ENCODE measurements around the gene CD9. TPM values are rescaled to one million over a fixed set of nuclear protein-coding genes. Genes with fewer than 3 reads are reported as not detected.
A peak's percentile ranks its signal among the peaks of the same experiment; 100 is the strongest.

Gene CD9
- total RNA-seq, 1 donor from 2014 or later = 6.0 TPM

DNA sequence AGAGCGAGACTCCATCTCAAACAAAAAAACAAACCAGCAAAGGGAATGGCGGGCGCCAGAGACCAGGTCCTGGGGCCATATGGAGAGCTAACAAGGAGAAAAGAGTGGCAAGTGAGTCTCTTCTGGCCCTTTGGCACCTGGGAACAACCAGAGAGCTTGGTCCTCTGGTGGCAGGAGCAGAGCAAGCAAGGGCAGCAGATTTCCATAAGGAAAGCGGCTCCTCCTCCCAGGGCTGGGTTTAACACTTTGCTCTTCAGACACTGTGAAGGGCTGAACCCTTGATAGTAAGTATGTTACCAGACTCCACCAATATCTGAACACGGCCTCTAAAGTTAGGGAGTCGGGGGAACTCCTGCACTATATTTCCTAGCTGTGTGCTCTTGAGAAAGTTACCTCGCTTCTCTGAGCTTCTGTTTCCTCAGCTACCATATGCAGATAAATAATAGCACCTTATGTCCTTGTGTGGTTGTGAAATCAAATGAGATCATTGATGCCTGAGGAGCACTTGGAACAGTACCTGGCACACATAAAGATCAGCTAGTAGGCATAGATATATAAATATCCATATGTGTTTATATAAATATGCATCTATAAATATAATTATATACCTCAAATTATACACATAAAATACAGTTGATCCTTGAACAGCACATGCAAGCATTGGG is 76.9 kb downstream of the CD9 start:
- Mint-ChIP-seq H3K36me3 (ENCODE audit: insufficient read depth) (no peaks in the 10 kb centered on the region), H3K4me3 (ENCODE audit: low read depth) (no peak overlapping the region), H3K27me3 (peaks cover 70% of the 10 kb centered on the region), H3K9me3 (ENCODE audit: low read depth) (no peaks in the 10 kb centered on the region), H3K27ac (no peak overlapping the region), H3K4me1 (ENCODE audit: low read depth) (peaks cover 19% of the 10 kb centered on the region)
- no peak for DNase-seq (ENCODE audit: low spot score, unreplicated experiment)
- TF ChIP-seq, protein P1, sequence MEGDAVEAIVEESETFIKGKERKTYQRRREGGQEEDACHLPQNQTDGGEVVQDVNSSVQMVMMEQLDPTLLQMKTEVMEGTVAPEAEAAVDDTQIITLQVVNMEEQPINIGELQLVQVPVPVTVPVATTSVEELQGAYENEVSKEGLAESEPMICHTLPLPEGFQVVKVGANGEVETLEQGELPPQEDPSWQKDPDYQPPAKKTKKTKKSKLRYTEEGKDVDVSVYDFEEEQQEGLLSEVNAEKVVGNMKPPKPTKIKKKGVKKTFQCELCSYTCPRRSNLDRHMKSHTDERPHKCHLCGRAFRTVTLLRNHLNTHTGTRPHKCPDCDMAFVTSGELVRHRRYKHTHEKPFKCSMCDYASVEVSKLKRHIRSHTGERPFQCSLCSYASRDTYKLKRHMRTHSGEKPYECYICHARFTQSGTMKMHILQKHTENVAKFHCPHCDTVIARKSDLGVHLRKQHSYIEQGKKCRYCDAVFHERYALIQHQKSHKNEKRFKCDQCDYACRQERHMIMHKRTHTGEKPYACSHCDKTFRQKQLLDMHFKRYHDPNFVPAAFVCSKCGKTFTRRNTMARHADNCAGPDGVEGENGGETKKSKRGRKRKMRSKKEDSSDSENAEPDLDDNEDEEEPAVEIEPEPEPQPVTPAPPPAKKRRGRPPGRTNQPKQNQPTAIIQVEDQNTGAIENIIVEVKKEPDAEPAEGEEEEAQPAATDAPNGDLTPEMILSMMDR (IDR thresholded peaks at IDR 0.05; ENCODE audit: unreplicated experiment) = peak; percentile 25

- DNase-seq (ENCODE audit: low spot score, unreplicated experiment) = no peak
- TF ChIP-seq, protein P1 (IDR thresholded peaks at IDR 0.05; ENCODE audit: unreplicated experiment) = no peak
- H3K27ac Mint-ChIP-seq = peak overlapping the region; percentile 89
- peaks cover 10% of the 10 kb centered on the region for H3K4me1 Mint-ChIP-seq (ENCODE audit: low read depth)
- peak overlapping the region; percentile 79 for H3K4me3 Mint-ChIP-seq (ENCODE audit: low read depth)
- no peaks in the 10 kb centered on the region for H3K9me3 Mint-ChIP-seq (ENCODE audit: low read depth)
- H3K27me3 Mint-ChIP-seq = peaks cover 75% of the 10 kb centered on the region
- no peaks in the 10 kb centered on the region for H3K36me3 Mint-ChIP-seq (ENCODE audit: insufficient read depth)
Measured at GRCh38 chr12:6277982-6278438, 77.8 kb downstream of the CD9 start.

DNA sequence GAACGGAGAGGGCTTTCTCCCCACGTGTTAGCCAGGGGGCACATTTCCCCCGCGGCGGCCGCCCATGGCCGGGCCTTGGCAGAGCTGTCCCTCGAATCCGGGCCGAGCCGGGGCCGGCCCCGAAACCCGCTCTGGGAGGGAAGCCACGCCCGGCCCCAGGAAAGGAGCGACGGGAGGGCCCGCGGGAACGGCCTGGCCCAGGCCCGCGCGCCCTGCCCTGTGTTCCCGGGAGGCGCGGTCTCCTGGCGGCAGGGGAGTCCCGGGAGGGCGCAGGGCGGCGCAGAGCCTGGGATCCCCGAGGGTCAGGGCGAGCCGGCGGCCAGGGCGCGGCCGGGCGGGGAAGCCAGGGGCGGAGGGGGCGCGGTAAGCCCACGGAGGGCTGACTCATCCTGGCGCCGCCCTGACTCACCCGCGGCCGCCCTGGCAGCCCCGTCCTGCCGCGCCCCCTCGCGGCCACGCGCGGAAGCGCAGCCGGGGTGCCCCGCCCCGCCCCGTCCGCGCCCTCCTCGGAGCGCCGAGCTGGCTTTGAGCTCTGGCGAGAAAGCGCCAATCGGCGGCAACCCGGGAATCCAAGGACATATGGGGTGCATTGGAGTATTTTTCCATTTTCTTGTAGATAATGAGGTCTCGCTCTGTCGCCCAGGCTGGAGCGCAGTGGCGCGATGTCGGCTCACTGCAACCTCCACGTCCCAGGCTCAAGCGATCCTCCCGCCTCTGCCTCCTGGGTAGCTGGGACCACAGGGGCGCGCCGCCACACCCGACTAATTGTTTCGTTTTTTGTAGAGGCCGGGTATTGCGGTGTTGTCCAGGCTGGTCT is 78.4 kb downstream of the CD9 start:
- Mint-ChIP-seq H3K4me3 (ENCODE audit: low read depth) (peak overlapping the region; percentile 79), H3K27me3 (peaks cover 75% of the 10 kb centered on the region), H3K27ac (peak overlapping the region; percentile 89), H3K36me3 (ENCODE audit: insufficient read depth) (no peaks in the 10 kb centered on the region), H3K4me1 (ENCODE audit: low read depth) (peaks cover 6% of the 10 kb centered on the region), H3K9me3 (ENCODE audit: low read depth) (no peaks in the 10 kb centered on the region)
- TF ChIP-seq, protein P1 (IDR thresholded peaks at IDR 0.05; ENCODE audit: unreplicated experiment) = peak; percentile 100
- DNase-seq (ENCODE audit: low spot score, unreplicated experiment) = peak; percentile 97

GRCh38 chr12:6279256-6279628 is 79.0 kb downstream of the CD9 start:
- Mint-ChIP-seq H3K4me1 (ENCODE audit: low read depth) (peaks cover 5% of the 10 kb centered on the region), H3K27ac (no peak overlapping the region), H3K9me3 (ENCODE audit: low read depth) (no peaks in the 10 kb centered on the region), H3K4me3 (ENCODE audit: low read depth) (peak overlapping the region; percentile 32), H3K27me3 (peaks cover 77% of the 10 kb centered on the region), H3K36me3 (ENCODE audit: insufficient read depth) (no peaks in the 10 kb centered on the region)
- TF ChIP-seq, protein P1 (IDR thresholded peaks at IDR 0.05; ENCODE audit: unreplicated experiment) = no peak
- no peak for DNase-seq (ENCODE audit: low spot score, unreplicated experiment)

DNA sequence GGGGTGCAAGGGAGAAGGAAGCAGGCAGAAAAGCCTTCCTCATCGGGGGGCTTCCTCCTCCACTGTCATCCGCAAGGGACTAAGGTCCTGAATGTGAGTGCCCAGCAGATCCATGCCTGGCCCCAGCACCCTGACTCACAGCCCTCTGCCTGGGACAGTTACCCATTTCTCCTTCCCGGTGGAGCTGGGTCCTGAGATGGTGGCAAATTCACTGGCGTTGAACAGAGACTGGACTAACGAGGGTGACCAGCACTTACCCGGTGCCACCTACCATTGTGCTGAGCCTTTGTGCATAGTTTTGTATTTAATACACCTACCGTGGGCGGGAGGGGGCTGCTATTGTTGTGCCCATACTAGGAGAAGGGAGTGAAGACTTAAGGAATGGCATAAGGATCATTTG is 79.4 kb downstream of the CD9 start:
- Mint-ChIP-seq H3K4me1 (ENCODE audit: low read depth) (peaks cover 5% of the 10 kb centered on the region), H3K4me3 (ENCODE audit: low read depth) (no peak overlapping the region)
- no peak for DNase-seq (ENCODE audit: low spot score, unreplicated experiment)

More for the DNA sequence above, 79.4 kb downstream of the CD9 start:
- TF ChIP-seq, protein P1 (IDR thresholded peaks at IDR 0.05; ENCODE audit: unreplicated experiment) = no peak
- Mint-ChIP-seq H3K36me3 (ENCODE audit: insufficient read depth) (no peaks in the 10 kb centered on the region), H3K27me3 (peaks cover 80% of the 10 kb centered on the region), H3K27ac (no peak overlapping the region), H3K9me3 (ENCODE audit: low read depth) (no peaks in the 10 kb centered on the region)

Measured in progenitor cell of endocrine pancreas (in vitro differentiated cells).